Tongue (tissue), 2 donors: Measurements from ENCODE around the gene NLRX1. TPM values are rescaled to one million over a fixed set of nuclear protein-coding genes. Genes with fewer than 3 reads are reported as not detected.
"Not testable (repeated sequence)": the region's sequence is repeated elsewhere in the genome, so short reads cannot be mapped to it uniquely, and the experiment has no call there.

Experiments used
- DNase-seq: peaks from one replicate; pipeline ENCODE4 v3.0.0-alpha.2; 2015
- total RNA-seq: library from RNA; depleted of rRNA; stranded (reverse); fragments of >200 nt; gene quantifications from one replicate; pipeline ENCODE4 v1.2.3, GENCODE V29; 2014

The NLRX1 gene
- total RNA-seq, 1 donor from 2014 or later, result 35.4 TPM

DNA sequence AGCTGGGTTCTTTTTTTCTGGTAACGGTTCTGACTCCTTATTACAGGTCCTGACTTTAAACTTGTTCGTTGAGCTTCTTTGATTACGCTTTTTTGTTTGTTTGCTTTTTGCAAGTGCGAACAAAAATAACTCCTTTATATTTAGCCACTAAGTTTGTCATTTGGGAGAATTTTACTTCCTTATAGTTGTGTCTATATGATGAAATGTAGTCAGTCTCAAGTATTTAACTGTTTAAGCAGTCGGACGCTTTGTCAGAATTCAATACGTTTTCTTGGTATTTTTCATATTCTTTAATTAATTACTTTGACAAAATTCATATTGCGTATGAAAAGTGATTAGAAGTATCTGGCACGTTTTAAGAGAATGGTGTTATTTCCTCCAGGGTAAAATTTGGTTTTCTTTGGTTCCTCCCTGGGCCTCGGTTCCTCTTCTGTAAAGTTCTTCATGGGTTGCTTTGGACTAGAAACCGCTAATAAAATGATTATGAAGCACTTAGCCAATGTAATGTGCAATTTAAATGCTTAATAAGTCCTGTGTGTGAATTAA is 39.0 kb downstream of the NLRX1 start:
- DNase-seq, result no peak

DNA sequence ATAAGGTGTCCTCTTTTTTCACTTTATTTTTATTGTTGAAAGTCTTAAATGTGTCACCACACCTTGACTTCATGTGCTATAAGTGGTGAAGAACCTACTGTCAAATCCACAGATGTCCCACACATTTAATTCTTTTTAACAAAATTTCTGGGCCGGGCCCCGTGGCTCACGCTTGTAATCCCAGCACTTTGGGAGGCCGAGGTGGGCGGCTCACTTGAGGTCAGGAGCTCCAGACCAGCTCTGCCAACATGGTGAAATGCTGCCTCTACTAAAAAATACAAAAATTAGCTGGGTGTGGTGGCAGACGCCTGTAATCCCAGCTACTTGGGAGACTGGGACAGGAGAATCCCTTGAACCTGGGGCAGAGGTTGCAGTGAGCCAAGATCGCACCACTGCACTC is 40.7 kb downstream of the NLRX1 start:
- no peak for DNase-seq

- no peak for DNase-seq
Observed at GRCh38 chr11:119210050-119210449, 41.5 kb downstream of the NLRX1 start.

DNA sequence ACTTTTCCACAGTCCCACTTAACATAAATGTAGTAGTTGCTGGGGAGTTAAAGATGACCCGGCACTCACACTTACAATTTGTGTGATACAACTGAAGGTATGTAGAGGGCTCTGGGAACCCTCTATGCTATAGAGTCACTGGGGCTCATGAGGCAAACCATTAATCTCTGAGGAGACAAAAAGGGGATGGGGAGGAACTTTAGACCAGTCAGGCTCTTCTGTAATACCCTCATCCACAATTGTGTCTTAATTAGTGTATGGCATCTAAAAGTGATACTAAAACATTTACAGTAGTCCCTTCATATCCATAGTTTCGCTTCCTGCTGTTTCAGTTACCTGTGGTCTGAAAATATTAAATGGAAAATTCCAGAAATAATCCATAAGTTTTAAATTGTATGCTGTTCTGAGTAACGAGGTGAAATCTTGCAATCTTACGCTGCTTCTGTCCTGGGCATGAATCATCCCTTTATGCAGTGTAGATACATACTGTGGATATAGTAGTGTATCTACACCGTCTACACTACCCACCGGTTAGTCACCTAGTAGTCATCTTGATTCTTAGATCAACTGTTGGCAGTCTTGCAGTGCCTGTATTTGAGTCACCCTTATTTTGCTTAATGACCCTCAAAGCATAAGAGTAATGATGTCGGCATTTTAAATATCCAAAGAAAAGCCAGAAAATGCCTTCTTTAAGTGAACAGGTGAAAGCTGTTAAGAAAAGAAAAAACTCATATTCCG is 49.8 kb downstream of the NLRX1 start:
- DNase-seq, result no peak

- DNase-seq, result peak; percentile 71
Observed at GRCh38 chr11:119222308-119222707, 53.8 kb downstream of the NLRX1 start.

DNA sequence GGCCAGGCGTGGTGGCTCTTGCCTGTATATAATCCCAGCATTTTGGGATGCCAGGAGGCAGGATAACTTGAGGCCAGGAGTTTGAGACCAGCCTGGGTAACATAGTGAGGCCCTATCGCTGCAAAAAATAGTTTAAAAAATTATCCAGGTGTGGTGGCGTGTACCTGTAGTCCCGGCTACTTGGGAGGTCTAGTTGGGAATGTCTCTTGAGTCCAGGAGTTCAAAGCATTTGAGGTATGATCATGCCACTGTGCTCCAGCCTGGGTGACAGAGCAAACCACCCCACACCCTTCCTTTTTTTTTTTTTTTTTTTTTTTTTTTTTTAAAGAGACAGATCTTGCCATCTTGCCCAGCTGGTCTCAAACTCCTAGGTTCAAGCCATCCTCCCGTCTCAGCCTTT is 54.4 kb downstream of the NLRX1 start:
- DNase-seq, result no peak

DNA sequence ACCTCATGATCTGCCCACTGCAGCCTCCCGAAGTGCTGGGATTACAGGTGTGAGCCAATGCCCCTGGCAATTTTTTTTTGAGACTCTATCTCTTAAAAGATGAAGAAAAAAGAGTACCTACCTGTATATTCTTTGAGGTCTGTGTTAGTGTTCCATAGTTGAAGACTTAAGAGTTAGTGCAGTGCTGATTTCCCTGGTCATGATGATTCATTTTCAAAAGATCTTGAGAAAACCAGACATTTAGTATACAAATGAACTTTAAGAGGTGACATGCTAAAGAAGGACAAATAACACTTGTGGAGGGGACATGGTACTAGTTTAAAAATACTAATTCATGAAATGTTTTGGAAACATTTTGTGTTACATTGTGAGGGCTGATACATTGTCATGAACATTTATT is 55.3 kb downstream of the NLRX1 start:
- DNase-seq, result no peak

DNA sequence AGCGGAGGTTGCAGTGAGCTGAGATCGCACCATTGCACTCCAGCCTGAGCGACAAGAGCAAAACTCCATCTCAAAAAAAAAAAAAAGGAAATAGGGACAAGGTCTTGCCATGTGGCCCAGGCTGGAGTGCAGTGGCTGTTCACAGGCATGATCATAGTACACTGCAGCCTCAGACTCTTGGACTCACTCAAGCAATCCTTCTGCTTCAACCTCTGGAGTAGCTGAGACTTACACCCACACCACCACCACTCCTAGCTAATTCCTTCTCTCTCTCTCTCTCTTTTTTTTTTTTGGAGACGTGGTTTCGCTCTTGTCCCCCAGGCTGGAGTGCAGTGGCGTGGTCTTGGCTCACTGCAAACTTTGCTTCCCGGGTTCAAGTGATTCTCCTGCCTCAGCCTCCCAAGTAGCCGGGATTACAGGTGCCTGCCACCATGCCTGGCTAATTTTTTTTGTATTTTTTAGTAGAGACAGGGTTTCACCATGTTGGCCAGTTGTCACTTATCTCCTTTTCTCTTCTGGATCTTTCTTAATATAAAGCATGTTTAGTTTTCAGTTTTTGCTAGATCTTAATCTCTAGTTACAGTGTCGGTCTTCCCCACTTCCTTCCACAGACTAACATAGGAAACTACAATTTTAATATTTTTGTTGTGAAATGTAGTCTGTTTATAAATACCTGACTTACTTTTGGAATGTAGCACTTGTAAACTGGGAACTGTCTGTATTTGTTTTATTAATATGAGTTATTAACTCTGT is 60.2 kb downstream of the NLRX1 start:
- not testable (repeated sequence) for DNase-seq

GRCh38 chr11:119229288-119229672 is 60.8 kb downstream of the NLRX1 start:
- no peak for DNase-seq

DNA sequence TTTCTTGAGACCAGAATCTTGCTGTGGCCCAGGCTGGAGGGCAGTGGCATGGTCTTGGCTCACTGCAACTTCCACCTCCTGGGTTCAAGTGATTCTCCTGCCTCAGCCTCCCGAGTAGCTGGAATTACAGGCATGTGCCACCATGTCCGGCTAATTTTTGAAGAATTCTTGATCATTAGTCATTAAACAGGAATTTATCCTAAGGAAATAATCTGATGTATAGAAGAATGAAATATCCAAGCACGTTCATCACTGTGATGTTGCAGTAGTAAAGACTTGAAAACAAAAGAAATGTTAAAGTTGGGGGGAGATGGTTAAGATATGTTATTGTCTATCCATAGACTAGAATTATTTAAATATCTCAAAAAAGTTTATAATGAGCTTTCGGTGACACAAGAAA is 61.2 kb downstream of the NLRX1 start:
- DNase-seq, result no peak

Other genes starting within 250 kb of the NLRX1 start
- 37.5 TPM for gene BCL9L, start 242.8 kb upstream of the NLRX1 start, total RNA-seq
- not detected for gene UPK2, start 212.4 kb upstream of the NLRX1 start, total RNA-seq
- not detected for gene FOXR1, start 197.0 kb upstream of the NLRX1 start, total RNA-seq
- gene CENATAC, start 170.6 kb upstream of the NLRX1 start, total RNA-seq, result 31.6 TPM
- 2,908 TPM for gene RPS25, start 150.4 kb upstream of the NLRX1 start, total RNA-seq
- 29.2 TPM for gene TRAPPC4, start 150.0 kb upstream of the NLRX1 start, total RNA-seq
- 8.8 TPM for gene SLC37A4, start 137.8 kb upstream of the NLRX1 start, total RNA-seq
- gene HYOU1, start 111.5 kb upstream of the NLRX1 start, total RNA-seq, result 52.7 TPM
- gene VPS11, start 100.9 kb upstream of the NLRX1 start, total RNA-seq, result 29.7 TPM
- 21.0 TPM for gene HMBS, start 83.8 kb upstream of the NLRX1 start, total RNA-seq
- 8.0 TPM for gene DPAGT1, start 66.9 kb upstream of the NLRX1 start, total RNA-seq
- 5.6 TPM for gene C2CD2L, start 61.4 kb upstream of the NLRX1 start, total RNA-seq
- gene HINFP, start 47.1 kb upstream of the NLRX1 start, total RNA-seq, result 14.7 TPM
- gene ABCG4, start 19.7 kb upstream of the NLRX1 start, total RNA-seq, result 0.31 TPM
- gene NHERF4, start 16.8 kb downstream of the NLRX1 start, total RNA-seq, result not detected
- gene CBL, start 37.6 kb downstream of the NLRX1 start, total RNA-seq, result 10.9 TPM
- 491 TPM for gene MCAM, start 148.4 kb downstream of the NLRX1 start, total RNA-seq
- gene RNF26, start 165.8 kb downstream of the NLRX1 start, total RNA-seq, result 6.6 TPM
- gene C1QTNF5, start 172.2 kb downstream of the NLRX1 start, total RNA-seq, result 24.8 TPM
- gene MFRP, start 178.0 kb downstream of the NLRX1 start, total RNA-seq, result not detected
- 39.2 TPM for gene USP2, start 213.0 kb downstream of the NLRX1 start, total RNA-seq